GM12878 (cell line): ENCODE data around the gene PSMB7. TPM values are rescaled to one million over a fixed set of nuclear protein-coding genes. Genes with fewer than 3 reads are reported as not detected.

ENCODE experiments used
- ATAC-seq: fragments of 200-7000 bp; cut with Tn5 transposase; 3 replicates; pipeline ENCODE4 v1.9.1; 2020; ENCODE audit warnings: mild to moderate bottlenecking, moderate library complexity
- BruUV-seq: library from RNA; stranded (reverse); fragments of 400-500 nt; replicated peaks from 2 replicates; lab custom pipeline; 2021; lab: Mats Ljungman, UMichigan
- CTCF ChIA-PET: fragments of 300-600 bp; sonication (Branson Sonifier 250); formaldehyde crosslinking; extraction: SDS; loops from one replicate; lab custom pipeline; 2021; ENCODE audit warnings: inconsistent platforms; lab: Yijun Ruan, JAX
- POLR2A ChIA-PET: fragments of 350-600 bp; formaldehyde crosslinking; extraction: SDS; loops from one replicate; lab custom pipeline; 2021; ENCODE audit warnings: inconsistent platforms; lab: Charles Lee
- RAD21 ChIA-PET: fragments of 300-600 bp; sonication (Branson Sonifier 250); formaldehyde crosslinking; loops from one replicate; lab custom pipeline; 2023; ENCODE audit warnings: antibody characterized with exemption; ENCODE audit not compliant: unreplicated experiment; lab: Charles Lee
- SMC1A ChIA-PET: fragments of 300-600 bp; sonication (Branson Sonifier 250); formaldehyde crosslinking; loops from one replicate; lab custom pipeline; 2023; ENCODE audit not compliant: unreplicated experiment, uncharacterized antibody; lab: Charles Lee
- DNase-seq: peaks from one replicate; pipeline ENCODE4 v3.0.0-alpha.2; 2011; ENCODE audit warnings: low read depth, low spot score
- FAIRE-seq: peaks from 3 replicates; lab custom pipeline; 2011; peaks lifted over from hg19 to GRCh38; lab: Jason Lieb, UNC
- H2AFZ ChIP-seq: 2 replicates; pipeline ENCODE4 v1.6.0; 2011; ENCODE audit warnings: low read depth, low read length, control low read depth; ENCODE audit not compliant: control insufficient read depth
- H3K27ac ChIP-seq: 2 replicates; pipeline ENCODE4 v1.5.1; 2011; ENCODE audit warnings: control low read depth; ENCODE audit not compliant: control insufficient read depth, insufficient read depth
- H3K27me3 ChIP-seq, 2 experiments: replicated peaks in 1 of 2; 2 replicates each; pipeline versions ENCODE4 v1.6.0 to v1.6.1; 2011; ENCODE audit warnings: low read length in 1 of 2; ENCODE audit not compliant: control insufficient read depth in 2 of 2, insufficient read depth in 2 of 2
- H3K36me3 ChIP-seq, 2 experiments: 2 replicates each; pipeline ENCODE4 v1.5.1; 2011; ENCODE audit warnings: low read length in 1 of 2; ENCODE audit not compliant: control insufficient read depth in 2 of 2, insufficient read depth in 2 of 2
- H3K4me1 ChIP-seq: 2 replicates; pipeline ENCODE4 v1.6.1; 2011; ENCODE audit warnings: mild to moderate bottlenecking, low read length, moderate library complexity, mixed read lengths; ENCODE audit not compliant: control insufficient read depth, insufficient read depth
- H3K4me2 ChIP-seq: 2 replicates; pipeline ENCODE4 v1.6.0; 2011; ENCODE audit warnings: control low read depth; ENCODE audit not compliant: control insufficient read depth, insufficient read depth
- H3K4me3 ChIP-seq: fragments of 200-600 bp; sonication (generic); 2 replicates; pipeline ENCODE4 v1.5.1; 2016
- H3K79me2 ChIP-seq: 2 replicates; pipeline ENCODE4 v1.6.0; 2011; ENCODE audit warnings: low read length; ENCODE audit not compliant: control insufficient read depth, insufficient read depth
- H3K9ac ChIP-seq: 2 replicates; pipeline ENCODE4 v1.8.0; 2011; ENCODE audit warnings: low read length, control low read depth, mixed read lengths; ENCODE audit not compliant: control insufficient read depth, insufficient read depth
- H3K9me3 ChIP-seq: replicated peaks from 3 replicates; pipeline ENCODE4 v1.5.1; 2011; ENCODE audit warnings: mild to moderate bottlenecking, low read length; ENCODE audit not compliant: control insufficient read depth, insufficient read depth
- H4K20me1 ChIP-seq: 2 replicates; pipeline ENCODE4 v1.6.0; 2011; ENCODE audit not compliant: control insufficient read depth, insufficient read depth
- ATF2 ChIP-seq: IDR thresholded peaks from 2 replicates; pipeline ENCODE4 v1.6.1; 2012; ENCODE audit warnings: low read length, inconsistent platforms
- BACH1 ChIP-seq: fragments of 450-650 bp; IDR thresholded peaks from 2 replicates; pipeline ENCODE4 v1.6.1; 2017; ENCODE audit warnings: mild to moderate bottlenecking, borderline replicate concordance
- CBFB ChIP-seq: IDR thresholded peaks from 2 replicates; pipeline ENCODE4 v1.6.1; 2016; ENCODE audit warnings: antibody characterized with exemption, low read depth
- DPF2 ChIP-seq: fragments of 450-650 bp; IDR thresholded peaks from 2 replicates; pipeline ENCODE4 v1.6.1; 2017; ENCODE audit warnings: mild to moderate bottlenecking
- EZH2 ChIP-seq: IDR thresholded peaks from 2 replicates; pipeline ENCODE4 v1.6.1; 2012; ENCODE audit warnings: low read depth, mild to moderate bottlenecking, control low read depth, inconsistent platforms, low read length, borderline replicate concordance; ENCODE audit not compliant: control insufficient read depth
- FOXK2 ChIP-seq: fragments of 450-650 bp; IDR thresholded peaks from 2 replicates; pipeline ENCODE4 v1.6.1; 2017; ENCODE audit warnings: mild to moderate bottlenecking, moderate library complexity
- FOXM1 ChIP-seq: IDR thresholded peaks from 2 replicates; pipeline ENCODE4 v1.6.1; 2012; ENCODE audit warnings: low read depth, mild to moderate bottlenecking, inconsistent platforms, low read length, moderate library complexity
- HDAC6 ChIP-seq: fragments of 200-600 bp; sonication (generic); IDR thresholded peaks from one replicate; pipeline ENCODE4 v1.8.0; 2017; ENCODE audit warnings: antibody characterized with exemption; ENCODE audit not compliant: unreplicated experiment
- IRF4 ChIP-seq: IDR thresholded peaks from 2 replicates; pipeline ENCODE4 v1.6.1; 2011; ENCODE audit warnings: low read depth, low read length
- LARP7 ChIP-seq: fragments of 450-650 bp; IDR thresholded peaks from 2 replicates; pipeline ENCODE4 v1.6.1; 2017; ENCODE audit warnings: mild to moderate bottlenecking
- SIN3A ChIP-seq: IDR thresholded peaks from 2 replicates; pipeline ENCODE4 v1.6.1; 2012; ENCODE audit warnings: low read depth, low read length, improper control_type of control experiment
- SMAD1 ChIP-seq: fragments of 450-650 bp; IDR thresholded peaks from 2 replicates; pipeline ENCODE4 v1.6.1; 2018; ENCODE audit warnings: mild to moderate bottlenecking, low read depth; ENCODE audit not compliant: partially characterized antibody
- STAT3 ChIP-seq: IDR thresholded peaks from 2 replicates; pipeline ENCODE4 v1.6.1; 2011; ENCODE audit warnings: low read depth, low read length, improper control_type of control experiment
- YY1 ChIP-seq: IDR thresholded peaks from 2 replicates; pipeline ENCODE4 v1.6.1; 2011; ENCODE audit warnings: low read depth, mild to moderate bottlenecking, low read length
- ZNF274 ChIP-seq: IDR thresholded peaks from one replicate; pipeline ENCODE4 v1.8.0; 2011; ENCODE audit not compliant: insufficient read length, insufficient read depth
- in situ Hi-C: fragments of 300-500 bp; cut with MboI; formaldehyde crosslinking; loops from 9 replicates; pipeline ENCODE4 v1.14.3; 2018; ENCODE audit warnings: mixed read lengths
- intact Hi-C: fragments of 100-400 bp; cut with micrococcal nuclease; formaldehyde crosslinking; loops from one replicate; pipeline ENCODE4 v1.14.2; 2022; ENCODE audit not compliant: unreplicated experiment
- polyA plus RNA-seq, 11 experiments: library from polyadenylated mRNA; depleted of rRNA in 4 of 11; unstranded in 6 of 11; stranded (reverse) in 5 of 11; fragments of >200 nt; fragmentation: Nextera tagmentation in 4 of 11; fragmentation: Illumina TruSeq in 1 of 11; extraction: Ambion mirVana in 4 of 11; extraction: Trizol in 1 of 11; gene quantifications; 1 replicate in 1 of 11; 2 replicates in 10 of 11; pipeline versions ENCODE4 v1.2.1 to v1.2.3, GENCODE V29; 2011 to 2016; ENCODE audit warnings: inconsistent platforms in 2 of 11, missing spikeins in 2 of 11, low read depth in 1 of 11
- total RNA-seq, 4 experiments: library from RNA; depleted of rRNA in 3 of 4; stranded (reverse); fragments of >200 nt in 3 of 4; fragmentation: Illumina TruSeq in 1 of 4; extraction: Trizol in 1 of 4; gene quantifications; 2 replicates each; pipeline versions ENCODE4 v1.2.1 to v1.2.3, GENCODE V29; 2013 to 2021
- TF ChIP-seq, protein P1 (sequence below): fragments of 150-350 bp; IDR thresholded peaks from 2 replicates; pipeline ENCODE4 v1.6.1; 2016; ENCODE audit warnings: low read depth, low read length
- TF ChIP-seq, protein P2 (sequence below): fragments of 450-650 bp; IDR thresholded peaks from 2 replicates; pipeline ENCODE4 v1.6.1; 2017; ENCODE audit warnings: antibody characterized with exemption, mild to moderate bottlenecking, moderate library complexity

Gene PSMB7
- total and polyA plus RNA-seq, 10 of the 15 experiments (the other 5 are each of a cell fraction or from before 2014, with no cell fraction given): 174 to 564 (median 268) TPM

GRCh38 chr9:124442379-124442778, 27.1 kb upstream of the PSMB7 start:
- ChIA-PET CTCF (interaction anchor here (1.0 to 1.8 kb wide), 2 partner anchors 24 to 316 kb away, joined by 5 to 6 read pairs; no protein-coding TSS in a partner anchor), RAD21 (interaction anchor here (0.6 kb wide), 1 partner anchor 353 kb away, joined by 3 read pairs; no protein-coding TSS in a partner anchor), SMC1A (no interaction called here), POLR2A (no interaction called here)
- Histone ChIP-seq H3K27me3 (no peaks in the 10 kb centered on the region), H3K9me3 (peaks cover 7% of the 10 kb centered on the region; the same call in 1 of the 3 replicates), H3K36me3 (no peaks in the 10 kb centered on the region), H2AFZ (no peak overlapping the region), H4K20me1 (no peaks in the 10 kb centered on the region), H3K4me3 (no peak overlapping the region), H3K79me2 (no peaks in the 10 kb centered on the region), H3K27ac (no peak overlapping the region), H3K9ac (no peak overlapping the region), H3K4me2 (no peak overlapping the region), H3K4me1 (no peaks in the 10 kb centered on the region)
- FAIRE-seq (no peak), ATAC-seq (no peak), DNase-seq (no peak)
- no TSS peak for BruUV-seq
- intact Hi-C loops: no loop called here
- TF ChIP-seq IRF4 (no peak), LARP7 (no peak), FOXK2 (no peak), YY1 (no peak), ZNF274 (no peak), BACH1 (no peak), DPF2 (no peak), STAT3 (no peak), HDAC6 (no peak), CBFB (no peak), ATF2 (no peak), EZH2 (no peak), SIN3A (no peak), SMAD1 (no peak), FOXM1 (no peak)
- TF ChIP-seq, protein P1, sequence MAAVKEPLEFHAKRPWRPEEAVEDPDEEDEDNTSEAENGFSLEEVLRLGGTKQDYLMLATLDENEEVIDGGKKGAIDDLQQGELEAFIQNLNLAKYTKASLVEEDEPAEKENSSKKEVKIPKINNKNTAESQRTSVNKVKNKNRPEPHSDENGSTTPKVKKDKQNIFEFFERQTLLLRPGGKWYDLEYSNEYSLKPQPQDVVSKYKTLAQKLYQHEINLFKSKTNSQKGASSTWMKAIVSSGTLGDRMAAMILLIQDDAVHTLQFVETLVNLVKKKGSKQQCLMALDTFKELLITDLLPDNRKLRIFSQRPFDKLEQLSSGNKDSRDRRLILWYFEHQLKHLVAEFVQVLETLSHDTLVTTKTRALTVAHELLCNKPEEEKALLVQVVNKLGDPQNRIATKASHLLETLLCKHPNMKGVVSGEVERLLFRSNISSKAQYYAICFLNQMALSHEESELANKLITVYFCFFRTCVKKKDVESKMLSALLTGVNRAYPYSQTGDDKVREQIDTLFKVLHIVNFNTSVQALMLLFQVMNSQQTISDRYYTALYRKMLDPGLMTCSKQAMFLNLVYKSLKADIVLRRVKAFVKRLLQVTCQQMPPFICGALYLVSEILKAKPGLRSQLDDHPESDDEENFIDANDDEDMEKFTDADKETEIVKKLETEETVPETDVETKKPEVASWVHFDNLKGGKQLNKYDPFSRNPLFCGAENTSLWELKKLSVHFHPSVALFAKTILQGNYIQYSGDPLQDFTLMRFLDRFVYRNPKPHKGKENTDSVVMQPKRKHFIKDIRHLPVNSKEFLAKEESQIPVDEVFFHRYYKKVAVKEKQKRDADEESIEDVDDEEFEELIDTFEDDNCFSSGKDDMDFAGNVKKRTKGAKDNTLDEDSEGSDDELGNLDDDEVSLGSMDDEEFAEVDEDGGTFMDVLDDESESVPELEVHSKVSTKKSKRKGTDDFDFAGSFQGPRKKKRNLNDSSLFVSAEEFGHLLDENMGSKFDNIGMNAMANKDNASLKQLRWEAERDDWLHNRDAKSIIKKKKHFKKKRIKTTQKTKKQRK: no peak
- TF ChIP-seq, protein P2, sequence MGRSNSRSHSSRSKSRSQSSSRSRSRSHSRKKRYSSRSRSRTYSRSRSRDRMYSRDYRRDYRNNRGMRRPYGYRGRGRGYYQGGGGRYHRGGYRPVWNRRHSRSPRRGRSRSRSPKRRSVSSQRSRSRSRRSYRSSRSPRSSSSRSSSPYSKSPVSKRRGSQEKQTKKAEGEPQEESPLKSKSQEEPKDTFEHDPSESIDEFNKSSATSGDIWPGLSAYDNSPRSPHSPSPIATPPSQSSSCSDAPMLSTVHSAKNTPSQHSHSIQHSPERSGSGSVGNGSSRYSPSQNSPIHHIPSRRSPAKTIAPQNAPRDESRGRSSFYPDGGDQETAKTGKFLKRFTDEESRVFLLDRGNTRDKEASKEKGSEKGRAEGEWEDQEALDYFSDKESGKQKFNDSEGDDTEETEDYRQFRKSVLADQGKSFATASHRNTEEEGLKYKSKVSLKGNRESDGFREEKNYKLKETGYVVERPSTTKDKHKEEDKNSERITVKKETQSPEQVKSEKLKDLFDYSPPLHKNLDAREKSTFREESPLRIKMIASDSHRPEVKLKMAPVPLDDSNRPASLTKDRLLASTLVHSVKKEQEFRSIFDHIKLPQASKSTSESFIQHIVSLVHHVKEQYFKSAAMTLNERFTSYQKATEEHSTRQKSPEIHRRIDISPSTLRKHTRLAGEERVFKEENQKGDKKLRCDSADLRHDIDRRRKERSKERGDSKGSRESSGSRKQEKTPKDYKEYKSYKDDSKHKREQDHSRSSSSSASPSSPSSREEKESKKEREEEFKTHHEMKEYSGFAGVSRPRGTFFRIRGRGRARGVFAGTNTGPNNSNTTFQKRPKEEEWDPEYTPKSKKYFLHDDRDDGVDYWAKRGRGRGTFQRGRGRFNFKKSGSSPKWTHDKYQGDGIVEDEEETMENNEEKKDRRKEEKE: no peak
- in situ Hi-C loops: no loop called here
